Karpas-422 (cell line): ENCODE results near the gene SUMF1. TPM values are rescaled to one million over a fixed set of nuclear protein-coding genes. Genes with fewer than 3 reads are reported as not detected.

Source experiments
- DNase-seq: peaks from one replicate; pipeline ENCODE4 v3.0.0-alpha.2; 2015
- H2AFZ ChIP-seq: fragments of 200-600 bp; sonication (generic); 2 replicates; pipeline ENCODE4 v1.6.1; 2014; ENCODE audit warnings: antibody characterized with exemption, low read length, mixed read lengths
- H3K27ac ChIP-seq: fragments of 200-600 bp; sonication (generic); 2 replicates; pipeline ENCODE4 v1.5.1; 2014; ENCODE audit warnings: mild to moderate bottlenecking, low read length, moderate library complexity
- H3K27me3 ChIP-seq: fragments of 200-600 bp; sonication (generic); 2 replicates; pipeline ENCODE4 v1.6.1; 2014; ENCODE audit warnings: low read length, mixed read lengths
- H3K36me3 ChIP-seq: fragments of 200-600 bp; sonication (generic); 2 replicates; pipeline ENCODE4 v1.6.1; 2014; ENCODE audit warnings: low read length, mixed read lengths; ENCODE audit not compliant: insufficient read depth
- H3K4me1 ChIP-seq: fragments of 200-600 bp; sonication (generic); 2 replicates; pipeline ENCODE4 v1.6.1; 2014; ENCODE audit warnings: mild to moderate bottlenecking, low read length, mixed read lengths
- H3K4me2 ChIP-seq: fragments of 200-600 bp; sonication (generic); 2 replicates; pipeline ENCODE4 v1.6.1; 2014; ENCODE audit warnings: low read length, low read depth, mild to moderate bottlenecking; ENCODE audit not compliant: poor library complexity, severe bottlenecking
- H3K4me3 ChIP-seq: fragments of 200-600 bp; sonication (generic); 2 replicates; pipeline ENCODE4 v1.5.1; 2014; ENCODE audit warnings: mild to moderate bottlenecking, antibody characterized with exemption, low read length, mixed read lengths
- H3K79me2 ChIP-seq: fragments of 200-600 bp; sonication (generic); 2 replicates; pipeline ENCODE4 v1.6.1; 2014; ENCODE audit warnings: mild to moderate bottlenecking, low read length, mixed read lengths
- H3K9ac ChIP-seq: fragments of 200-600 bp; sonication (generic); 2 replicates; pipeline ENCODE4 v1.6.0; 2014; ENCODE audit warnings: low read length
- H3K9me2 ChIP-seq: fragments of 200-600 bp; sonication (generic), shearing (Covaris generic); replicated peaks from 2 replicates; pipeline ENCODE4 v1.6.0; 2014; ENCODE audit warnings: mild to moderate bottlenecking, low read length, moderate library complexity; ENCODE audit not compliant: insufficient read depth
- H3K9me3 ChIP-seq: fragments of 300-700, 200-600 bp; sonication (generic); 2 replicates; pipeline ENCODE4 v1.6.1; 2014; ENCODE audit warnings: low read length, mixed read lengths
- H4K20me1 ChIP-seq: fragments of 200-600 bp; sonication (generic); 2 replicates; pipeline ENCODE4 v1.6.1; 2014; ENCODE audit warnings: mild to moderate bottlenecking, antibody characterized with exemption, low read length, low read depth; ENCODE audit not compliant: insufficient read depth
- total RNA-seq: library from RNA; depleted of rRNA; stranded (reverse); fragments of >200 nt; shearing (Covaris generic); gene quantifications from 2 replicates; pipeline ENCODE4 v1.2.3, GENCODE V29; 2014; ENCODE audit warnings: low replicate concordance

The SUMF1 gene
- total RNA-seq, 1 experiment from 2014 or later, result 13.5 TPM

GRCh38 chr3:4509043-4509442 lies 42.0 kb upstream of the SUMF1 start:
- no peak overlapping the region for H3K4me2 ChIP-seq
- H3K27ac ChIP-seq, result no peak overlapping the region
- no peak overlapping the region for H3K9ac ChIP-seq

GRCh38 chr3:4508048-4508981 lies 41.2 kb upstream of the SUMF1 start:
- no peaks in the 10 kb centered on the region for H3K9me2 ChIP-seq
- no peaks in the 10 kb centered on the region for H3K9me3 ChIP-seq
- H3K27ac ChIP-seq, result no peak overlapping the region
- no peak overlapping the region for H3K9ac ChIP-seq
- H2AFZ ChIP-seq, result no peak overlapping the region
- H3K4me3 ChIP-seq, result no peak overlapping the region
- no peaks in the 10 kb centered on the region for H3K4me1 ChIP-seq
- no peaks in the 10 kb centered on the region for H4K20me1 ChIP-seq
- no peak for DNase-seq
- no peaks in the 10 kb centered on the region for H3K36me3 ChIP-seq
- no peaks in the 10 kb centered on the region for H3K79me2 ChIP-seq
- no peak overlapping the region for H3K4me2 ChIP-seq
- H3K27me3 ChIP-seq, result no peaks in the 10 kb centered on the region

More at GRCh38 chr3:4509043-4509442, 42.0 kb upstream of the SUMF1 start:
- H3K9me2 ChIP-seq, result no peaks in the 10 kb centered on the region
- H3K4me1 ChIP-seq, result no peaks in the 10 kb centered on the region
- H3K79me2 ChIP-seq, result no peaks in the 10 kb centered on the region
- H2AFZ ChIP-seq, result no peak overlapping the region
- no peak overlapping the region for H3K4me3 ChIP-seq
- DNase-seq, result no peak
- no peaks in the 10 kb centered on the region for H3K27me3 ChIP-seq
- H4K20me1 ChIP-seq, result no peaks in the 10 kb centered on the region
- H3K36me3 ChIP-seq, result no peaks in the 10 kb centered on the region
- H3K9me3 ChIP-seq, result no peaks in the 10 kb centered on the region

GRCh38 chr3:4507024-4507596 lies 40.0 kb upstream of the SUMF1 start:
- no peak for DNase-seq
- Histone ChIP-seq H3K9me3 (no peaks in the 10 kb centered on the region), H3K27me3 (no peaks in the 10 kb centered on the region), H2AFZ (no peak overlapping the region), H3K9me2 (no peaks in the 10 kb centered on the region), H3K36me3 (no peaks in the 10 kb centered on the region), H3K79me2 (no peaks in the 10 kb centered on the region), H3K4me3 (no peak overlapping the region), H3K4me2 (no peak overlapping the region), H3K27ac (no peak overlapping the region), H3K9ac (no peak overlapping the region), H3K4me1 (no peaks in the 10 kb centered on the region), H4K20me1 (no peaks in the 10 kb centered on the region)

GRCh38 chr3:4506559-4507023 lies 39.5 kb upstream of the SUMF1 start:
- Histone ChIP-seq H3K27ac (no peak overlapping the region), H2AFZ (no peak overlapping the region), H3K9me2 (no peaks in the 10 kb centered on the region), H3K4me2 (no peak overlapping the region), H3K9ac (no peak overlapping the region), H4K20me1 (no peaks in the 10 kb centered on the region), H3K36me3 (no peaks in the 10 kb centered on the region), H3K9me3 (no peaks in the 10 kb centered on the region), H3K27me3 (no peaks in the 10 kb centered on the region), H3K4me1 (no peaks in the 10 kb centered on the region), H3K4me3 (no peak overlapping the region), H3K79me2 (no peaks in the 10 kb centered on the region)
- DNase-seq, result no peak

GRCh38 chr3:4505688-4506558 lies 38.9 kb upstream of the SUMF1 start:
- Histone ChIP-seq H3K9me2 (no peaks in the 10 kb centered on the region), H3K27me3 (no peaks in the 10 kb centered on the region), H3K79me2 (no peaks in the 10 kb centered on the region), H3K4me2 (no peak overlapping the region), H3K9ac (no peak overlapping the region), H3K36me3 (no peaks in the 10 kb centered on the region), H3K27ac (no peak overlapping the region), H4K20me1 (no peaks in the 10 kb centered on the region), H3K4me3 (no peak overlapping the region), H2AFZ (no peak overlapping the region), H3K4me1 (no peaks in the 10 kb centered on the region), H3K9me3 (no peaks in the 10 kb centered on the region)
- DNase-seq, result no peak

- Histone ChIP-seq H3K27me3 (no peaks in the 10 kb centered on the region), H4K20me1 (no peaks in the 10 kb centered on the region), H2AFZ (no peak overlapping the region), H3K36me3 (no peaks in the 10 kb centered on the region), H3K4me3 (no peak overlapping the region), H3K9me3 (no peaks in the 10 kb centered on the region), H3K79me2 (no peaks in the 10 kb centered on the region), H3K4me1 (no peaks in the 10 kb centered on the region), H3K4me2 (no peak overlapping the region), H3K27ac (no peak overlapping the region), H3K9me2 (no peaks in the 10 kb centered on the region), H3K9ac (no peak overlapping the region)
- DNase-seq, result no peak
These were observed 37.5 kb upstream of the SUMF1 start for GRCh38 chr3:4504340-4505261.

- Histone ChIP-seq H3K36me3 (no peaks in the 10 kb centered on the region), H3K79me2 (no peaks in the 10 kb centered on the region), H3K9me3 (no peaks in the 10 kb centered on the region), H3K27ac (no peak overlapping the region), H3K9me2 (no peaks in the 10 kb centered on the region), H4K20me1 (no peaks in the 10 kb centered on the region), H3K4me2 (no peak overlapping the region), H3K4me1 (no peaks in the 10 kb centered on the region), H2AFZ (no peak overlapping the region), H3K9ac (no peak overlapping the region), H3K27me3 (no peaks in the 10 kb centered on the region), H3K4me3 (no peak overlapping the region)
- DNase-seq, result no peak
These were observed 36.0 kb upstream of the SUMF1 start for GRCh38 chr3:4503050-4503449.
